Esophagus muscularis mucosa (tissue), 4 donors: ENCODE data around the gene FAM3B. TPM values are rescaled to one million over a fixed set of nuclear protein-coding genes. Genes with fewer than 3 reads are reported as not detected.

Experiments
- DNase-seq: peaks from one replicate; pipeline ENCODE4 v3.0.0-alpha.2; 2017; ENCODE audit errors: extremely low spot score
- H3K27ac ChIP-seq, 4 donors: fragments of 200-600 bp; sonication (generic); replicated peaks in 1 of 4; 1 replicate in 3 of 4; 2 replicates in 1 of 4; pipeline ENCODE4 v1.5.1; 2016 to 2019; ENCODE audit warnings: mild to moderate bottlenecking in 1 of 4
- H3K27me3 ChIP-seq, 4 donors: fragments of 200-600 bp; sonication (generic); one replicate each; pipeline versions ENCODE4 v1.5.1 to v1.6.0; 2016 to 2019
- H3K36me3 ChIP-seq, 4 donors: fragments of 200-600 bp; sonication (generic); one replicate each; pipeline ENCODE4 v1.5.1; 2016 to 2019
- H3K4me1 ChIP-seq, 4 donors: fragments of 200-600 bp; sonication (generic); one replicate each; pipeline ENCODE4 v1.5.1; 2016 to 2019
- H3K4me3 ChIP-seq, 4 donors: fragments of 200-600 bp; sonication (generic); 1 replicate in 2 of 4; 2 replicates in 2 of 4; pipeline ENCODE4 v1.5.1; 2016 to 2019; ENCODE audit warnings: mild to moderate bottlenecking in 4 of 4, moderate library complexity in 1 of 4
- H3K9me3 ChIP-seq, 4 donors: fragments of 200-600 bp; sonication (generic); 1 replicate in 3 of 4; 2 replicates in 1 of 4; pipeline ENCODE4 v1.5.1; 2016 to 2019
- CTCF ChIP-seq, 3 experiments: fragments of 200-600 bp in 2 of 3; fragments of 450-650 bp in 1 of 3; sonication (generic) in 2 of 3; IDR thresholded peaks; one replicate each; pipeline ENCODE4 v1.5.1; 2017 to 2019; ENCODE audit warnings: antibody characterized with exemption in 3 of 3, mild to moderate bottlenecking in 2 of 3, moderate library complexity in 1 of 3
- EP300 ChIP-seq: sonication (generic); formaldehyde crosslinking; IDR thresholded peaks from one replicate; pipeline ENCODE4 v1.6.1; 2017; ENCODE audit warnings: antibody characterized with exemption
- POLR2A ChIP-seq: fragments of 450-650 bp; IDR thresholded peaks from one replicate; pipeline ENCODE4 v1.6.1; 2017; ENCODE audit warnings: antibody characterized with exemption, moderate library complexity, mild to moderate bottlenecking, low read depth
- POLR2AphosphoS5 ChIP-seq, 2 donors: sonication (generic); formaldehyde crosslinking; IDR thresholded peaks; one replicate each; pipeline ENCODE4 v1.6.1; 2017; ENCODE audit warnings: antibody characterized with exemption in 2 of 2
- WGBS: methylation state at CpG from one replicate; pipeline ENCODE4 v1.1.5; 2018; 5-methylcytosine and 5-hydroxymethylcytosine counted together
- intact Hi-C: fragments of 100-400 bp; cut with DNase I; formaldehyde crosslinking; loops from one replicate; pipeline ENCODE4 v1.15.1; 2023
- total RNA-seq, 4 donors: library from RNA; depleted of rRNA; stranded (reverse); fragments of >200 nt; gene quantifications; one replicate each; pipeline versions ENCODE4 v1.1.0 to v1.2.1, GENCODE V29; 2016

FAM3B gene
- total RNA-seq, 4 donors from 2014 or later: 0.45 TPM; not detected in 3

- Histone ChIP-seq H3K27me3 (peaks cover 0 to 4% (median 1%) of the 10 kb centered on the region in 4 donors), H3K4me3 (peak overlapping the region in 2 of 4 donors; percentile 39 to 47), H3K9me3 (no peaks in the 10 kb centered on the region), H3K4me1 (peaks cover 7 to 51% (median 33%) of the 10 kb centered on the region in 4 donors), H3K27ac (peak overlapping the region in 2 of 4 donors; percentile 82 to 86), H3K36me3 (no peaks in the 10 kb centered on the region)
- 94% methylated on average over 18 of the region's 18 CpGs for WGBS
- no peak for DNase-seq
- intact Hi-C loops: no loop called here
- no peak for TF ChIP-seq EP300
- TF ChIP-seq POLR2A: no peak
- no peak for TF ChIP-seq POLR2AphosphoS5 (IDR thresholded peaks at IDR 0.05)
- no peak for TF ChIP-seq CTCF (IDR thresholded peaks at IDR 0.05)
These were observed 47.0 kb downstream of the FAM3B start for GRCh38 chr21:41363370-41364270.

- DNase-seq: no peak
- Histone ChIP-seq H3K27ac (no peak overlapping the region), H3K36me3 (no peaks in the 10 kb centered on the region), H3K27me3 (peaks cover 0 to 10% (median 2%) of the 10 kb centered on the region in 4 donors), H3K4me1 (peaks cover 9 to 58% (median 40%) of the 10 kb centered on the region in 4 donors), H3K4me3 (no peak overlapping the region), H3K9me3 (no peaks in the 10 kb centered on the region)
- intact Hi-C loops: no loop called here
- TF ChIP-seq POLR2AphosphoS5 (IDR thresholded peaks at IDR 0.05): no peak
- TF ChIP-seq POLR2A: no peak
- 88% methylated on average over 6 of the region's 6 CpGs for WGBS
These were observed 47.7 kb downstream of the FAM3B start for GRCh38 chr21:41364308-41364707.

- no peak overlapping the region for H3K27ac ChIP-seq
- peaks cover 9 to 63% (median 41%) of the 10 kb centered on the region in 4 donors for H3K4me1 ChIP-seq
- 98% methylated on average over 15 of the region's 15 CpGs for WGBS
These were observed 48.9 kb downstream of the FAM3B start for GRCh38 chr21:41365377-41366107.

GRCh38 chr21:41366522-41367151 is 50.0 kb downstream of the FAM3B start:
- Histone ChIP-seq H3K9me3 (no peaks in the 10 kb centered on the region), H3K4me3 (no peak overlapping the region), H3K4me1 (peaks cover 9 to 52% (median 30%) of the 10 kb centered on the region in 4 donors), H3K27me3 (peaks cover 0 to 29% (median 2%) of the 10 kb centered on the region in 4 donors), H3K27ac (no peak overlapping the region), H3K36me3 (no peaks in the 10 kb centered on the region)
- no peak for TF ChIP-seq CTCF (IDR thresholded peaks at IDR 0.05)
- WGBS: 81% methylated on average over 12 of the region's 12 CpGs
- intact Hi-C loops: no loop called here
- DNase-seq: no peak

More at GRCh38 chr21:41365377-41366107, 48.9 kb downstream of the FAM3B start:
- H3K4me3 ChIP-seq: no peak overlapping the region
- intact Hi-C loops: no loop called here
- no peaks in the 10 kb centered on the region for H3K9me3 ChIP-seq
- TF ChIP-seq EP300 (no peak), CTCF (IDR thresholded peaks at IDR 0.05) (no peak), POLR2AphosphoS5 (IDR thresholded peaks at IDR 0.05) (no peak), POLR2A (no peak)
- no peak for DNase-seq
- H3K27me3 ChIP-seq: peaks cover 0 to 22% (median 2%) of the 10 kb centered on the region in 4 donors
- no peaks in the 10 kb centered on the region for H3K36me3 ChIP-seq
